Measurements from ENCODE around the gene DHX35.
A peak's percentile ranks its signal among the peaks of the same experiment; 100 is the strongest.

The DHX35 gene

DNA sequence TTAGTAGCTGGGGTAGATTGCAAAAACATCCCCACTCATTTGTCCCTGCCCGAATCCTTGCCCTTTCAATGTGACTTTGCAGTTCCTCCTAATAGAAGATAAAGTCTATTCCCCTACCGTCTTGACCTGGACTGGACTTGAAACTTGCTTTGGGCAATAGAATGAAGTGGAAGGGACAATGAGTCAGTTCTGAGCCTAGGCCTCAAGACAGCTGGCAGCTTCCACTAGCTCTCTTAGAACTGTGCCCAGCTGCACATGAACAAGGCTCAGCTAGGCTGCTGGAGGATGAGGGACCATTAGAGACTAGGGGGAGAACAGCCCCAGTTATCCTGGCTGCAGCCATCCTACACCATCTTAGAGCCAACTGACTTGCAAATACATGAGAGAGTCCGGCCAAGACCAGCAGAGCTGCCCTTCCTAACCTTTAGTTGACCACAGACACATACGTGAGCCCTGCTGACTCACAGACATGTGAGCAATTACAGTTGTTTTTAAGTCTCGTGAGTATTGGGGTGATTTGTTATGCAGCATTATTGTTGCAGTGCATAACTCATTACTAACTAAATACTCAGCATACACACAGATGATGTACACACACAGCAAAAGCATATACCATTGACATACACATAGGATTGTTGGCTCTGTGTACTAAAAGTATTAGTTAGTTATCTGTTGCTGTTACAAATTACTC, 105.5 kb downstream of the DHX35 start:
- DNase-seq, result no peak

DNA sequence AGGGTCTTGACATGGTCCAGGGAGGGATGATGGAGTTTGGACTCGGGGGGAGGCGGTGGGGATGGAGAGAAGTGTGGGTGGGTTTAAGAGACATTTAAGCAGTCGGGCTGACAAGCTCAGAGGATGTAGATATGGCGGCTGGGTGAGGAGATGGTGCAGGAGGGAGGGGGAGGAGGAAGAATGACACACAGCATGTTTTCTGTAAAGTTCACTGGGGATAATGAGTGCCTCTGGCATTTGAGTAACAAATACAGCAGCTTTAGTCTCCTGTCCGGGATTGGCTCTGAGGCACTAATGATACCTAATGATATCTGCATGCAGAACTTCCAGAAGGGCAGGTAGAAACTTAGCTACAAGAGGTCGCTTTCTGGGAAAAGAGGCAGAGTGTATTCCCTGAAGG, 107.8 kb downstream of the DHX35 start:
- DNase-seq, result no peak

DNA sequence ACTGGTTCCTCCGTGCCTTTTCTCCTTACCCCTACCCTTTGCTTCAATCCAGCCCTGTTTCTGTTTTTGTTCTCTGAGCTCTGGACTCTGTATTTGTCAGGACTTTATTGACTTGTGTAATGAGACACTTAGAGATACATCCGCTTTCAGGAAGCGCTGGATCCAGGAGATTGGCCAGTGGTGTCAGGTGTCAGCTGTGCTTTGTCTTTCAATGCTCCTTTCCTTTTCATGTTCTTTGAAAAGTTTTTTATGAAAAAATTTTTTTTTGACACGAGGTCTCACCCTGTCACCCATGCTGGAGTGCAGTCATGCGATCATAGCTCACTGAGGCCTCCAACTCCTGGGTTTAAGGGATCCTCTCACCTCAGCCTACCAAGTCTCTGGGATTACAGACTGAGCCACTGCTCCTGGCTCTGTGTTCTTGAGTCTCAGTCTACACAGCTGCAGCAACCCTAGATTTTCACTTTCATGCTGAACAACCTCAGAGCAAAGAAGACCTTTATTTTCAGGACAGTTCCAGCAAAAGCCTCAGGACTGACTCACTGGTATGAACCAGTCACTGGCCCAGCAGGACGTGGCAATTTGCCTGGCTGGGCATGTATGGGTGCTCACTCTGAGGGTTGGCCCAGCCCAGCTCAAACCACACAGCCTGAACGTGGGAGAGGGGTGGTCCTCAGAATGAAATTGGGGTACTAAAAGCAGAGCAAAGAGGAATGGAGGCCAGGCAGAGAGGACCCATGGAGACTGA, 108.5 kb downstream of the DHX35 start:
- DNase-seq, result no peak

DNA sequence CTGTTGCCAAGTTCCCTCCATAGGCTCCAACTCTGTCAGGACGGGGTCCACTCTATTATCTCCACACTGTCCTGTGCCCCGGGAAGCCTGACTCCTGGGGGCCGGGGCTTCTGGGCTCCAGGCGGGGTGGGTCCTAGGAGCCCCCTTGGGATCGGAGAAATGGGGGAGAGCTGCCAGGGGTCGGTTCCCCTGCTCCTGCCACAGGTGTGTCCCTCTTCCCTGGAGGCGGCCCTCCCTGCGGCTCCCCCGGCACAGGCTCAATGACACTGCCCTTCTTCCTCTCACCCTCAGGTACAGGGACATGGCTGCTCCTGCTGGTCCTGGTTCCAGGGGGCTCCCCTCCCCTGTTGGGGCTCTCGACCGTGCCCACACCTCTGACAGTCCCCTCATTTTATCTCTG, 110.0 kb downstream of the DHX35 start:
- no peak for DNase-seq

DNA sequence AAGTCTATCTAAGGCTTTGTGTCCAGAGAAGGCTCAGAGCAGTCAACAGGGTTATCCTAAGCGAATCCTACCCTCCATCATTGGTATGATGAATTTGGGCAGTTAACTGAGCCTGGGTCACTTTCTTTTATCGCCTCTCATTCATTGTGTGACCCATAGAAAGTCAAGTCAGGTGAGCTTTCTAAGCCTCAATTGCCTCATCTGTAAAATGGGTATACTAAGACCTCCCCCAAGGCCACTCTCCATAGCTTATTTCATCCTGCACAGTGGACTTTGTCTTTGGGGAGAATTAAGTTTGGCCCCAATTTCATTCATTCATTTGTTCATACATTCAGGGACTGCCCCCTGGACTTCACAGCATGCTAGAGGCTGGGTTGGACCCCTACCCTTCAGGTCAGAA, 110.5 kb downstream of the DHX35 start:
- no peak for DNase-seq

DNA sequence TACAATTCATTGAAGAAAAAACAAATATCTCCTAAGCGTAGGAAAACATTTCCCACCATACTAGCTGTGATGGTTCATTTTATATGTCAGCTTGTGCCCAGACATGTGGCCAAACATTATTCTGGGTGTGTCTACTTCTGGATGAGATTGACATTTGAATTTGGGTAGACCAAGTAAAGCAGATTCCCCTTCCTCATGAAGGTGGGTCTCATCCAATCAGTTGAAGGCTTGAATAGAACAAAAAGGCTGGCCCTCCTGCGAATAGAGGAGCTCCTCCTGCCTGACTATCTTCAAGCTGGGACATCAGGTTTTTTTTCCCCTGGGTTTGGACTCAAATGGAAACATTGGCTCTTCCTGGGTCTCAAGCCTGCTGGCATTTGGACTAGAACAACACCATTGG, 113.6 kb downstream of the DHX35 start:
- DNase-seq, result no peak

DNA sequence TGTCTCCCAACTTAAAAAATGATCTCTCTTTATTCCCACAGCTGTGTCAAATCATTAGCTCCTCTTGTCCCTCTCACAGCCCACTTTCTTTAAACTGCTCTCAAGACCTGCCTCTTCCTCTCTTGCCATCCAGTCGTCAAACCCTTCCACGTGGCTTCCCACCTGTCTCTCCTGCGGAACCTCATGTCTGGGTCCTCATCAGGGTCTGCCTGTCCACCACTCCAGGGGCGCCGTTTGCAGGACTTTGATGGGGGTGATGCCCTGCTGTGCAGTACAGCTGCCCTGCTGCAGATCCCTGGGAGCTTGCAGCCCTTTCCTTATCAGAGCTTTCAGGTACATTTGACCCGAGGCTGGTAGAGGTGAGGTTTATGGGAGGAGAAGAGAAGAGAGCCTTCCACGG, 114.8 kb downstream of the DHX35 start:
- no peak for DNase-seq

DNA sequence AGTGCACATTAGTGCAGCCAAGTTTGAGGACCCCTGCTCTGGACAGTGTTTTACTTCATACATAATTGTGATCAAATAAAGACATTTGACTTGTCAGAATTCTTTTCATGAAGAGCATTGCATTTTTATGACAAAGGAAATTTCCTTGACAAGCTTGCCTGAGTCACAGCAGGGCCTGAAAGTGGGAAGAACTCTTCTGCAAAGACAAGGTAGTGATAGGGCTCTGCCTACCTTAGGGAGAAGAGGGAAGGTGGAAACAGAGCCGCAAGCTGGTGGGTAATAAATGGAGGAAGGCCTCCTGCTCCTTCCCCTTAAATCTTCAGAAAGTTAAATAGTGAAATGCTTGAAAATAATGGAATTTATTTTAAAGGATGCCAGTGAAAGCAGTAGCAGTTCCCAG, 118.2 kb downstream of the DHX35 start:
- no peak for DNase-seq

DNA sequence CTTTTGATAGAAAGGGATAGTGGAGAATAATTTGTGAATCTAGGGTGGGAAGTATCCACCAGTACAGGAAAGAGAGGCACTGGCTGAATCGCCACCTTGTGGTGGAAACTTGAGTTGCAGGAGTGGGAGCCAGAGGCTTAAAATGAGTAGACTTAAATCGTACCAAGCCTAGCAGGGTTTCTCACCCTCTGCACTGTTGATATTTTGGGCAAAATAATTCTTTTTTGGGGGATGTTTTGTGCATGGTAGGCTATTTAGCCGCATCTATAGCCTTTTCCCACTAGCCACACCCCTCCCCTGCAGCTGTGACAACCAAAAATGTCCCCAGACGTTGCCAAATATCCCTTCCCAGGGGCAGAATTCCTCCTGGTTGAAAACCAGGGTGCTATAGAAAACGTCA, 119.1 kb downstream of the DHX35 start:
- peak; percentile 76 to 92 (median 84) for DNase-seq

DNA sequence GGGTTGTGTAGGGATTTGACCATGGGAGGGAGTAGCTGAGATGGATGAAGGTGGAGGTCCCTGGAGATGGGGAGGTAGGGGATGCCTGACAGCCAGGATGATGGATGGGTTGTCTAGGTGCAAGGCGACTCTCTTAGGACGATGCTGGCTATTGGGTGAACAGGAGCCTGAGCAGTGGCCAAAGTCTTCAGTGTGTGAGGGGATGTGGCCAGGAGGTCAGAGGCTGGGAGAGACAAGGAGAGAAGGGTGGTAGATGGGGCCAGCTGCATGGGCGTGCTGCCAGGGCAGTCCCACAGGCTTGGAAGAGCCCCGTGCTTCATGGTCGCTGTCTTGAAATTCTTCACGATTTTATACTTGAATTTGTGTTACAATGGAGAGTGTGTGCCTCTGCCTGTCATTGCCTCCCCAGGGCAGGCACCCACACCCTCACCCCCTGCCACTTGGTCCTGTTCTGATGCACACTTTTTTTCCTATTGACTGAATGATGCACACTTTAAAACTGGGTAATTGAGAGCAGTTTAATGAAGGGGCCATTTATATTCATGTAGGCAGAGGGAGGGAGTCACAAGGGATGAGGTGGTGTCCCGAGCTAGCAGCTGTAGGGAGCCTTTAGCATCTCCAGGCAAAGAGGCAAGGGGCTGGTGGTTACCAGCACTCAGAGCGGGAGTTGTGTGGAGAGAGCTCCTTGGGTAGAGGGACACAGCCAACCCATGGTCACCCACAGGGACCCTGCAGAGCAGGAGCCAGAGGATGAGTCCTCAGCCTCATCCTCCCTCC, 120.7 kb downstream of the DHX35 start:
- DNase-seq, result no peak

DNA sequence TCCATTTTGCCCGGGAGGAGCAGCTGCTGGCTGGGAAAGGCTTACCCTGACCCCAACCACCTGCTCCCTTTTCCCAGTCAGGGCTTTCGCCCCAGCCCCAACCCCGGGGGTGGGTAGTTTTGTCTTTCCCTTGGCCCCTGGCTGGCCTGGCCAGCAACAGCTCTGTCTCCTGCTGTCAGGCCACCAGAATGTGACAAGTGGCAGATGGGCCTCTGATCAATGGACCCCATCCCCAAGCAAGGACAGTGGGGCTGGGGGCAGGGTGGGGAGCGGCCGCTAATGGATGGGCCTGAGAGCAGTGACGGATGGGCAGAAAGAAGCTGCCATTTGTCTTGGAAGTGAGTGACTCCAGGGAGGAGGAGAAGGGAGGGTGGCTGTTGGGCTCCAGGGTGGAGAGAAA, 121.6 kb downstream of the DHX35 start:
- DNase-seq, result no peak

DNA sequence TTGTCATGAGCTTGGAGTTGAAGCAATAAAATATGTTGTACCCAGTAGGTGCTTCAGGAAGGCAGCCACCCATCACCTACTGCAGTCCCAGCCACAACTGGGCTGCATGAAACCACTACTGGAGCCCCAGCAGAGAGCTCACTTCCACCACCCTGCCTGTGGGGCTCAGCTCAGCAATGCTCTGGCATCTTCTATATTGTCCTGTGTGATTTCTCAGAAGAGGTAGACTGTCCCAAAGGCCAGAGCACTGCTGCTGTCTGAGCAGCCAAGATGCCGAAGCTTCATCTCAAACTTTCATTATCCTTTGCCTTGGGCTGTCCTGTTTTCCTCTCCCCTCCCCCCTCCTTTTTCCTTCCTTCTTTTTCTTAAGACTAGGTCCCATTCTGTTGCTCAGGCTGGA, 126.9 kb downstream of the DHX35 start:
- DNase-seq, result no peak

All from suppressor macrophage (primary cell).